ENCODE results near the gene PANX3. TPM values are rescaled to one million over a fixed set of nuclear protein-coding genes. Genes with fewer than 3 reads are reported as not detected.

PANX3 gene
- total RNA-seq, 2 donors from 2014 or later, result not detected

GRCh38 chr11:124612567-124613246 is 1.5 kb downstream of the PANX3 start:
- H3K36me3 ChIP-seq, result no peaks in the 10 kb centered on the region
- no peak for ATAC-seq (ENCODE audit: insufficient number of reproducible peaks, low FRiP score, low read depth)

GRCh38 chr11:124618863-124619262 is 7.6 kb downstream of the PANX3 start:
- Histone ChIP-seq H3K4me3 (no peak overlapping the region), H3K27ac (no peak overlapping the region), H3K9me3 (no peaks in the 10 kb centered on the region), H3K4me1 (ENCODE audit: control insufficient read depth in 1 of 2, low read depth in 2 of 2) (peaks cover 5 to 11% of the 10 kb centered on the region in 2 donors), H3K27me3 (replicated peaks; ENCODE audit: insufficient read depth) (no peaks in the 10 kb centered on the region), H3K36me3 (no peaks in the 10 kb centered on the region)
- ATAC-seq (ENCODE audit: insufficient number of reproducible peaks, low FRiP score, low read depth), result no peak
- DNase-seq (ENCODE audit: low spot score), result no peak
- TF ChIP-seq CTCF (IDR thresholded peaks at IDR 0.05), result no peak

More at GRCh38 chr11:124612567-124613246, 1.5 kb downstream of the PANX3 start:
- Histone ChIP-seq H3K27ac (no peak overlapping the region), H3K4me1 (ENCODE audit: control insufficient read depth in 1 of 2, low read depth in 2 of 2) (no peaks in the 10 kb centered on the region), H3K9me3 (no peaks in the 10 kb centered on the region), H3K4me3 (no peak overlapping the region), H3K27me3 (replicated peaks; ENCODE audit: insufficient read depth) (no peaks in the 10 kb centered on the region)
- DNase-seq (ENCODE audit: low spot score), result no peak
- no peak for TF ChIP-seq CTCF (IDR thresholded peaks at IDR 0.05)

GRCh38 chr11:124622531-124623451 is 11.6 kb downstream of the PANX3 start, which contains the start of gene TBRG1:
TSS of gene TBRG1 (plus strand) at chr11:124622864. CDS start at chr11:124623084, 220 bp downstream.
- Histone ChIP-seq H3K27ac (peak within 1 kb of the TSS; percentile 89 to 96), H3K4me1 (ENCODE audit: control insufficient read depth in 1 of 2, low read depth in 2 of 2) (peaks cover 12 to 27% of the 10 kb centered on the region in 2 donors), H3K36me3 (peaks cover 17% of the 10 kb centered on the region), H3K9me3 (no peaks in the 10 kb centered on the region), H3K4me3 (peak within 1 kb of the TSS; percentile 92), H3K27me3 (replicated peaks; ENCODE audit: insufficient read depth) (no peaks in the 10 kb centered on the region)
- peak; percentile 73 for DNase-seq (ENCODE audit: low spot score)
- no peak for TF ChIP-seq CTCF (IDR thresholded peaks at IDR 0.05)
- ATAC-seq (ENCODE audit: insufficient number of reproducible peaks, low FRiP score, low read depth), result peak; percentile 35

- peak overlapping the region; percentile 92 for H3K4me3 ChIP-seq
- ATAC-seq (ENCODE audit: insufficient number of reproducible peaks, low FRiP score, low read depth) (no peak), DNase-seq (ENCODE audit: low spot score) (no peak)
- no peaks in the 10 kb centered on the region for H3K9me3 ChIP-seq
- H3K4me1 ChIP-seq (ENCODE audit: control insufficient read depth in 1 of 2, low read depth in 2 of 2), result peaks cover 12 to 27% of the 10 kb centered on the region in 2 donors
- peak overlapping the region in 1 of 2 donors; percentile 89 for H3K27ac ChIP-seq
- H3K27me3 ChIP-seq (replicated peaks; ENCODE audit: insufficient read depth), result no peaks in the 10 kb centered on the region
- TF ChIP-seq CTCF (IDR thresholded peaks at IDR 0.05), result no peak
- H3K36me3 ChIP-seq, result peaks cover 17% of the 10 kb centered on the region
These were observed 12.8 kb downstream of the PANX3 start for GRCh38 chr11:124623861-124624525.

Data from thoracic aorta (tissue), 2 donors.